ENCODE data around the gene ELFN1. TPM values are rescaled to one million over a fixed set of nuclear protein-coding genes. Genes with fewer than 3 reads are reported as not detected.

The ELFN1 gene
- total and polyA plus RNA-seq, 2 donors from 2014 or later: 3.5 to 3.8 TPM

- TF ChIP-seq, protein P1, sequence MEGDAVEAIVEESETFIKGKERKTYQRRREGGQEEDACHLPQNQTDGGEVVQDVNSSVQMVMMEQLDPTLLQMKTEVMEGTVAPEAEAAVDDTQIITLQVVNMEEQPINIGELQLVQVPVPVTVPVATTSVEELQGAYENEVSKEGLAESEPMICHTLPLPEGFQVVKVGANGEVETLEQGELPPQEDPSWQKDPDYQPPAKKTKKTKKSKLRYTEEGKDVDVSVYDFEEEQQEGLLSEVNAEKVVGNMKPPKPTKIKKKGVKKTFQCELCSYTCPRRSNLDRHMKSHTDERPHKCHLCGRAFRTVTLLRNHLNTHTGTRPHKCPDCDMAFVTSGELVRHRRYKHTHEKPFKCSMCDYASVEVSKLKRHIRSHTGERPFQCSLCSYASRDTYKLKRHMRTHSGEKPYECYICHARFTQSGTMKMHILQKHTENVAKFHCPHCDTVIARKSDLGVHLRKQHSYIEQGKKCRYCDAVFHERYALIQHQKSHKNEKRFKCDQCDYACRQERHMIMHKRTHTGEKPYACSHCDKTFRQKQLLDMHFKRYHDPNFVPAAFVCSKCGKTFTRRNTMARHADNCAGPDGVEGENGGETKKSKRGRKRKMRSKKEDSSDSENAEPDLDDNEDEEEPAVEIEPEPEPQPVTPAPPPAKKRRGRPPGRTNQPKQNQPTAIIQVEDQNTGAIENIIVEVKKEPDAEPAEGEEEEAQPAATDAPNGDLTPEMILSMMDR (IDR thresholded peaks at IDR 0.05; ENCODE audit: borderline replicate concordance, extremely low read depth, insufficient read depth): no peak
- H3K27me3 ChIP-seq (ENCODE audit: control insufficient read depth, insufficient read depth, low read length): no peaks in the 10 kb centered on the region
- H3K4me1 ChIP-seq (ENCODE audit: control insufficient read depth in 2 of 3, insufficient read depth in 2 of 3, low read depth in 1 of 3, low read length in 3 of 3): peaks cover 0 to 8% (median 0%) of the 10 kb centered on the region in 3 donors
- intact Hi-C loops (cut with DNase I): no loop called here
- H3K4me3 ChIP-seq (ENCODE audit: low read length in 3 of 3): no peak overlapping the region
- H3K9ac ChIP-seq (ENCODE audit: low read length in 3 of 3): no peak overlapping the region
- H3K27ac ChIP-seq (ENCODE audit: low read depth in 2 of 2, low read length in 2 of 2): no peak overlapping the region
- DNase-seq: peak in 2 of 5 donors; percentile 11 to 22
- FAIRE-seq: no peak
- peaks cover 0 to 7% (median 0%) of the 10 kb centered on the region in 3 donors for H3K9me3 ChIP-seq (ENCODE audit: control insufficient read depth in 2 of 3, insufficient read depth in 1 of 3, low read length in 3 of 3)
- H3K36me3 ChIP-seq (ENCODE audit: control insufficient read depth in 2 of 3, insufficient read depth in 3 of 3, low read length in 3 of 3): peaks cover 0 to 3% (median 0%) of the 10 kb centered on the region in 3 donors
Measured at GRCh38 chr7:1709281-1709680, 39.2 kb downstream of the ELFN1 start.

GRCh38 chr7:1709900-1710299 is 39.8 kb downstream of the ELFN1 start:
- TF ChIP-seq, protein P1 (IDR thresholded peaks at IDR 0.05; ENCODE audit: borderline replicate concordance, extremely low read depth, insufficient read depth): no peak
- Histone ChIP-seq H3K9ac (ENCODE audit: low read length in 3 of 3) (no peak overlapping the region), H3K36me3 (ENCODE audit: control insufficient read depth in 2 of 3, insufficient read depth in 3 of 3, low read length in 3 of 3) (peaks cover 0 to 3% (median 0%) of the 10 kb centered on the region in 3 donors), H3K4me3 (ENCODE audit: low read length in 3 of 3) (no peak overlapping the region), H3K9me3 (ENCODE audit: control insufficient read depth in 2 of 3, insufficient read depth in 1 of 3, low read length in 3 of 3) (peaks cover 0 to 7% (median 0%) of the 10 kb centered on the region in 3 donors), H3K4me1 (ENCODE audit: control insufficient read depth in 2 of 3, insufficient read depth in 2 of 3, low read depth in 1 of 3, low read length in 3 of 3) (peaks cover 0 to 8% (median 0%) of the 10 kb centered on the region in 3 donors), H3K27ac (ENCODE audit: low read depth in 2 of 2, low read length in 2 of 2) (no peak overlapping the region), H3K27me3 (ENCODE audit: control insufficient read depth, insufficient read depth, low read length) (no peaks in the 10 kb centered on the region)
- intact Hi-C loops (cut with DNase I): no loop called here
- no peak for DNase-seq
- FAIRE-seq: no peak

GRCh38 chr7:1710936-1711335 is 40.9 kb downstream of the ELFN1 start:
- H3K9ac ChIP-seq (ENCODE audit: low read length in 3 of 3): no peak overlapping the region
- FAIRE-seq: no peak
- H3K27me3 ChIP-seq (ENCODE audit: control insufficient read depth, insufficient read depth, low read length): no peaks in the 10 kb centered on the region
- intact Hi-C loops (cut with DNase I): no loop called here
- H3K36me3 ChIP-seq (ENCODE audit: control insufficient read depth in 2 of 3, insufficient read depth in 3 of 3, low read length in 3 of 3): peaks cover 0 to 3% (median 0%) of the 10 kb centered on the region in 3 donors
- H3K4me3 ChIP-seq (ENCODE audit: low read length in 3 of 3): no peak overlapping the region
- TF ChIP-seq, protein P1 (IDR thresholded peaks at IDR 0.05; ENCODE audit: borderline replicate concordance, extremely low read depth, insufficient read depth): no peak
- peaks cover 0 to 7% (median 0%) of the 10 kb centered on the region in 3 donors for H3K9me3 ChIP-seq (ENCODE audit: control insufficient read depth in 2 of 3, insufficient read depth in 1 of 3, low read length in 3 of 3)
- peak in 1 of 5 donors; percentile 26 for DNase-seq
- peaks cover 0 to 8% (median 0%) of the 10 kb centered on the region in 3 donors for H3K4me1 ChIP-seq (ENCODE audit: control insufficient read depth in 2 of 3, insufficient read depth in 2 of 3, low read depth in 1 of 3, low read length in 3 of 3)
- no peak overlapping the region for H3K27ac ChIP-seq (ENCODE audit: low read depth in 2 of 2, low read length in 2 of 2)

All from kidney (tissue), 14 donors.